ENCODE data around the gene SCCPDH.
"Not testable (repeated sequence)": the region's sequence is repeated elsewhere in the genome, so short reads cannot be mapped to it uniquely, and the experiment has no call there.

The SCCPDH gene

DNA sequence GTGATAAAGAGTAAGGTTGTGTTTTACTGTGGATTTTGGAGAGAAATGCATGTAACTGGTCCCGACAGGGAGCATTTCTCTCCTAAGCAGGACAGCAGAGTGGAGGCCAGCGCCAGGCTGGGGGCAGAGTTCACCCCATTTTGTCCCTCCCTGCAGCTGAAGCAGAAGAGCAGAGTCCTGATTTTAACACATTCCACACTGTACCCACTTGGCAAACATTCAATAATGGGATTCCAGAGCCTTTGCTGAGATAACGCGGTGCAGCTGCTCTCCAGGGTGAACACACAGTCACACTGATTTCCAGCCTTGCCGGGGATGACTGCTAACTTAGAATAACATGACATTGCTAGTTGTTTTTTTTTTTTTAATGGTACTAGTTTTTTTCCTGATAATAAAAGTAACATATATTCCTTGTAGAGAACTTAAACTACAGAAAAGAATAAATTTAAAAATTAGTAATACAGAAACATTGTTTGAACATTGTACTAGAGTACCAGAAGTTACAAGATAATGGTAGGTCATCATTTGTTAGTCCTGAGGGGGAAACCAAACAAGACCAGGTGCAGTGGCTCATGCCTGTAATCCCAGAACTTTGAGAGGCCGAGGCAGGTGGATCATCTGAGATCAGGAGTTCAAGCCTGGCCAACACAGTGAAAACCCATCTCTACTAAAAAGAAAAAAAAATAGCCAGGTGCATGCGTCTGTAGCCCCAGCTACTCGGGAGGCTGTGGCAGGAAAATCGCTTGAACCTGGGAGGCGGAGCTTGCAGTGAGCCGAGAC is 77.2 kb downstream of the SCCPDH start:
- DNase-seq = no peak

- no peak for DNase-seq
These were observed 79.2 kb downstream of the SCCPDH start for GRCh38 chr1:246803373-246803772.

DNA sequence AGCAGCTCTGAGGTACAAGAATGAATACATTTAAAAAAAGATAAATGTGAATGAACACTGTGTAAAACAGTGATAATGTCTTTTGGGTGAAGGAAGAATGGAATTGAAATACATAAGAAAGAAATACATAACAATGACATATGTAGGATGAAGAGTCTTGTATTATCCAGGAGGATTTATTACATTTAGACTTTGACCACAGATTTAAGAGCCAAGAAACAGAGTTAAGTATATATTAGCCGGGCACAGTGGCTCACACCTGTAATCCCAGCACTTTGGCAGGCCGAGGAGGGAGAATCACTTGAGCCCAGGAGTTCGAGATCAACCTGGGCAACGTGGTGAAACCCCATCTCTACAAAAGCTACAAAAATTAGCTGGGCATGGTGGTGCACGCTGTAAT is 79.7 kb downstream of the SCCPDH start:
- DNase-seq = no peak

- DNase-seq = no peak
These were observed 81.0 kb downstream of the SCCPDH start for GRCh38 chr1:246805135-246805716.

DNA sequence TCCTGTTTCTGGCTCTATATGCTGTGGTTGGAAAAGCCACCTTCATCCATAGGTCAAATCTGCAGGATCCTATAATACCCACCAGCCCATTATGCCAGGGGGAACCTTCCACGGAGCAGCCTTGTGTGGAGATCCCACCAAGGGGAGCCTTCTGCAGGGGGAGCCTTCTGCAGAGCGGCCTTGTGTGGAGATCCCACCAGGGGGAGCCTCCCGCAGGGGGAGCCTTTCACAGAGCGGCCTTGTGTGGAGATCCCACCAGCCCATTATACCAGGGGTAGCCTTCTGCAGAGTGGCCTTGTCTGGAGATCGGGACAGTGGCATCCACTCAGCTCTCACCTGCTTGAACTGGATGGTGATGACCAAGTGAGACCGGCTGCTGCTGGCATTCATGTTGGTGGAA is 85.3 kb downstream of the SCCPDH start:
- DNase-seq = no peak

GRCh38 chr1:246811985-246812384 is 87.8 kb downstream of the SCCPDH start:
- DNase-seq = no peak

GRCh38 chr1:246813325-246813724 is 89.1 kb downstream of the SCCPDH start:
- DNase-seq = not testable (repeated sequence)

- no peak for DNase-seq
These were observed 90.7 kb downstream of the SCCPDH start for GRCh38 chr1:246814890-246815289.

DNA sequence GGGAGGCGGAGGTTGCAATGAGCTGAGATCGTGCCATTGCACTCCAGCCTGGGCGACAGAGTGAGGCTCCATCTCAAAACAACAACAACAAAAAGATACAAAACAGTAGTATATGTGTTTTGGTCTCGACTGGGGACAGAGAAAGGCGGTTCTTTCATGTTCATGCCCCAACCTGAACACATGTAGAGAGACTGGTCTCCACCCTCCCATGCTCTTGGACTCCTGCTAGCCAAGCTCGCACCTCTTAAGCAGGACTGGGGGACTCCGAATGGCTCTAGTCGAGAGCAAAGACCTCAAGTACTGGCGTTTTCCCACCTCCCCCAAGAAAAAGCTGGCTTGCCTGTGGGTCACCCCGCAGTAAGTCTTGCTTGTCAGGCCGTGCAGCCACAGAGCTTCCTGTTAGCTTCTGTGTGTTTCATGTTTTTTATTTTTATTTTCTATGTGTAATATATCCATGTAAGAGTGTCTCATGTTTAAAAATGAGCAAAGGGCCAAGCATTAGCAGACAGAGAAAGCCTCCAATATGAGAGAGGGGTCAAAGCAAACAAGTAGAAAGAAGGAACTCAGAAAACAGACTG is 91.6 kb downstream of the SCCPDH start:
- no peak for DNase-seq

Measured in NCI-H526 (cell line).